Keratinocyte (primary cell): ENCODE results near the gene NUP35.

Experiments
- EZH2 ChIP-seq: IDR thresholded peaks from one replicate; pipeline ENCODE4 v1.6.1; 2012; ENCODE audit warnings: inconsistent platforms, mild to moderate bottlenecking, low read length, moderate library complexity
- TF ChIP-seq, protein P1 (sequence below), 3 experiments: IDR thresholded peaks in 1 of 3; conservative IDR thresholded peaks in 1 of 3; optimal IDR thresholded peaks in 1 of 3; 2 replicates in 2 of 3; 3 replicates in 1 of 3; pipeline versions ENCODE3 to v1.5.1; 2011; ENCODE audit warnings: low read length in 3 of 3, mild to moderate bottlenecking in 3 of 3, moderate library complexity in 2 of 3, control low read depth in 1 of 3, inconsistent platforms in 1 of 3; ENCODE audit not compliant: insufficient read depth in 2 of 3; ENCODE audit errors: extremely low read depth in 1 of 3

- TF ChIP-seq, protein P1, sequence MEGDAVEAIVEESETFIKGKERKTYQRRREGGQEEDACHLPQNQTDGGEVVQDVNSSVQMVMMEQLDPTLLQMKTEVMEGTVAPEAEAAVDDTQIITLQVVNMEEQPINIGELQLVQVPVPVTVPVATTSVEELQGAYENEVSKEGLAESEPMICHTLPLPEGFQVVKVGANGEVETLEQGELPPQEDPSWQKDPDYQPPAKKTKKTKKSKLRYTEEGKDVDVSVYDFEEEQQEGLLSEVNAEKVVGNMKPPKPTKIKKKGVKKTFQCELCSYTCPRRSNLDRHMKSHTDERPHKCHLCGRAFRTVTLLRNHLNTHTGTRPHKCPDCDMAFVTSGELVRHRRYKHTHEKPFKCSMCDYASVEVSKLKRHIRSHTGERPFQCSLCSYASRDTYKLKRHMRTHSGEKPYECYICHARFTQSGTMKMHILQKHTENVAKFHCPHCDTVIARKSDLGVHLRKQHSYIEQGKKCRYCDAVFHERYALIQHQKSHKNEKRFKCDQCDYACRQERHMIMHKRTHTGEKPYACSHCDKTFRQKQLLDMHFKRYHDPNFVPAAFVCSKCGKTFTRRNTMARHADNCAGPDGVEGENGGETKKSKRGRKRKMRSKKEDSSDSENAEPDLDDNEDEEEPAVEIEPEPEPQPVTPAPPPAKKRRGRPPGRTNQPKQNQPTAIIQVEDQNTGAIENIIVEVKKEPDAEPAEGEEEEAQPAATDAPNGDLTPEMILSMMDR (optimal IDR thresholded peaks at IDR 0.05 in 1 of 3, IDR thresholded peaks at IDR 0.05 in 1 of 3, conservative IDR thresholded peaks at IDR 0.05 in 1 of 3; ENCODE audit: extremely low read depth in 1 of 3, insufficient read depth in 2 of 3, low read length in 3 of 3) = no peak
- no peak for TF ChIP-seq EZH2
Measured at GRCh38 chr2:183081911-183082310, 42.3 kb upstream of the NUP35 start.
